Esophagus muscularis mucosa (tissue), 4 donors: Measurements from ENCODE around the gene GPC5. TPM values are rescaled to one million over a fixed set of nuclear protein-coding genes. Genes with fewer than 3 reads are reported as not detected.

Source experiments
- DNase-seq: peaks from one replicate; pipeline ENCODE4 v3.0.0-alpha.2; 2017; ENCODE audit errors: extremely low spot score
- H3K27ac ChIP-seq, 4 donors: fragments of 200-600 bp; sonication (generic); replicated peaks in 1 of 4; 1 replicate in 3 of 4; 2 replicates in 1 of 4; pipeline ENCODE4 v1.5.1; 2016 to 2019; ENCODE audit warnings: mild to moderate bottlenecking in 1 of 4
- H3K27me3 ChIP-seq, 4 donors: fragments of 200-600 bp; sonication (generic); one replicate each; pipeline versions ENCODE4 v1.5.1 to v1.6.0; 2016 to 2019
- H3K36me3 ChIP-seq, 4 donors: fragments of 200-600 bp; sonication (generic); one replicate each; pipeline ENCODE4 v1.5.1; 2016 to 2019
- H3K4me1 ChIP-seq, 4 donors: fragments of 200-600 bp; sonication (generic); one replicate each; pipeline ENCODE4 v1.5.1; 2016 to 2019
- H3K4me3 ChIP-seq, 4 donors: fragments of 200-600 bp; sonication (generic); 1 replicate in 2 of 4; 2 replicates in 2 of 4; pipeline ENCODE4 v1.5.1; 2016 to 2019; ENCODE audit warnings: mild to moderate bottlenecking in 4 of 4, moderate library complexity in 1 of 4
- H3K9me3 ChIP-seq, 4 donors: fragments of 200-600 bp; sonication (generic); 1 replicate in 3 of 4; 2 replicates in 1 of 4; pipeline ENCODE4 v1.5.1; 2016 to 2019
- EP300 ChIP-seq: sonication (generic); formaldehyde crosslinking; IDR thresholded peaks from one replicate; pipeline ENCODE4 v1.6.1; 2017; ENCODE audit warnings: antibody characterized with exemption
- POLR2A ChIP-seq: fragments of 450-650 bp; IDR thresholded peaks from one replicate; pipeline ENCODE4 v1.6.1; 2017; ENCODE audit warnings: antibody characterized with exemption, moderate library complexity, mild to moderate bottlenecking, low read depth
- POLR2AphosphoS5 ChIP-seq, 2 donors: sonication (generic); formaldehyde crosslinking; IDR thresholded peaks; one replicate each; pipeline ENCODE4 v1.6.1; 2017; ENCODE audit warnings: antibody characterized with exemption in 2 of 2
- WGBS: methylation state at CpG from one replicate; pipeline ENCODE4 v1.1.5; 2018; 5-methylcytosine and 5-hydroxymethylcytosine counted together
- intact Hi-C: fragments of 100-400 bp; cut with DNase I; formaldehyde crosslinking; loops from one replicate; pipeline ENCODE4 v1.15.1; 2023
- total RNA-seq, 4 donors: library from RNA; depleted of rRNA; stranded (reverse); fragments of >200 nt; gene quantifications; one replicate each; pipeline versions ENCODE4 v1.1.0 to v1.2.1, GENCODE V29; 2016
- TF ChIP-seq, protein P1 (sequence below), 3 experiments: fragments of 200-600 bp in 2 of 3; fragments of 450-650 bp in 1 of 3; sonication (generic) in 2 of 3; IDR thresholded peaks; one replicate each; pipeline ENCODE4 v1.5.1; 2017 to 2019; ENCODE audit warnings: antibody characterized with exemption in 3 of 3, mild to moderate bottlenecking in 2 of 3, moderate library complexity in 1 of 3

GPC5 gene
- total RNA-seq, 4 donors from 2014 or later = 0.13 to 0.42 (median 0.33) TPM; not detected in 1

- Histone ChIP-seq H3K27ac (no peak overlapping the region), H3K9me3 (no peaks in the 10 kb centered on the region), H3K27me3 (no peaks in the 10 kb centered on the region), H3K36me3 (no peaks in the 10 kb centered on the region), H3K4me1 (no peaks in the 10 kb centered on the region), H3K4me3 (no peak overlapping the region)
- intact Hi-C loops = no loop called here
- no peak for TF ChIP-seq EP300
- TF ChIP-seq POLR2AphosphoS5 (IDR thresholded peaks at IDR 0.05) = no peak
- TF ChIP-seq, protein P1, sequence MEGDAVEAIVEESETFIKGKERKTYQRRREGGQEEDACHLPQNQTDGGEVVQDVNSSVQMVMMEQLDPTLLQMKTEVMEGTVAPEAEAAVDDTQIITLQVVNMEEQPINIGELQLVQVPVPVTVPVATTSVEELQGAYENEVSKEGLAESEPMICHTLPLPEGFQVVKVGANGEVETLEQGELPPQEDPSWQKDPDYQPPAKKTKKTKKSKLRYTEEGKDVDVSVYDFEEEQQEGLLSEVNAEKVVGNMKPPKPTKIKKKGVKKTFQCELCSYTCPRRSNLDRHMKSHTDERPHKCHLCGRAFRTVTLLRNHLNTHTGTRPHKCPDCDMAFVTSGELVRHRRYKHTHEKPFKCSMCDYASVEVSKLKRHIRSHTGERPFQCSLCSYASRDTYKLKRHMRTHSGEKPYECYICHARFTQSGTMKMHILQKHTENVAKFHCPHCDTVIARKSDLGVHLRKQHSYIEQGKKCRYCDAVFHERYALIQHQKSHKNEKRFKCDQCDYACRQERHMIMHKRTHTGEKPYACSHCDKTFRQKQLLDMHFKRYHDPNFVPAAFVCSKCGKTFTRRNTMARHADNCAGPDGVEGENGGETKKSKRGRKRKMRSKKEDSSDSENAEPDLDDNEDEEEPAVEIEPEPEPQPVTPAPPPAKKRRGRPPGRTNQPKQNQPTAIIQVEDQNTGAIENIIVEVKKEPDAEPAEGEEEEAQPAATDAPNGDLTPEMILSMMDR (IDR thresholded peaks at IDR 0.05) = no peak
- no peak for TF ChIP-seq POLR2A
- no peak for DNase-seq
- 88% methylated on average over 1 of the region's 1 CpG for WGBS
Observed at GRCh38 chr13:91950803-91951202, 552.4 kb downstream of the GPC5 start.

DNA sequence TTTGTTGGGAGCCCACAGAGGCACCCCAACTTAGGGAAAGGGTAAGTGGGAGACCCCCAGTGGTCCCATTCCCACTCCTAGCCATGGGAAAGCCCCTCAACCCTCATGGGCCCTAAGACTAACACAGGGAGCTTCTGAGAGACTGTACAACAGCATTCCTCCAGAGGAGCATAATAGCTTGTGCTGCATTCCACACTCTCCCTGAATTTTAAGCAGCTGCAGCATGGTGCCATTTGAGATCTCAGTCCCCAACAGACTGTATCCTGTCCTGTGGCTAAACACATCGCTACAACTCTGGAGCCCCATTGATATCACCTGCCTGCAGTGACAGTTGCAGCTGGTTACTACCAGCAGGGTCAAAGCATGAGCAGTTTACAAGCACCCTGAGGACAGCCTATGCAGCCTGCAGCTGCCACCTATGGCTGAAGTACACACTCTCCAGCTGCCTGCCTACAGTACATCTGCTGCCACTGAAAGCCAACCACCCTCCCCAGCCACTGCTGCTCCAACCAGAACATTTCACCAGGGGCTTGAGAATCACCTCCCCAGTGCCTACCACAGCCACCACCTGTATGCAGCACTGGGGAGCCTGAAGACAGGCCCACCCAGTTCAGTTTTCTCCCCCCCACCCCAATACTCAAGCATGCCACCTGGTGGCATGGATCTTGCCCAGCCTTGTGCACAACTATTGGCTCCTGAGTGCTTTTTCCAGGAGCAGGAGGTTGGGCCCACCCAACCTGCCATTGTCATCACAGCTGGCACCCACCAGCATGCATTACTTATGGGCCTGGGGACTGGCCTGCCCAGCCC, 557.3 kb downstream of the GPC5 start:
- Histone ChIP-seq H3K9me3 (no peaks in the 10 kb centered on the region), H3K4me1 (no peaks in the 10 kb centered on the region), H3K27ac (no peak overlapping the region), H3K4me3 (no peak overlapping the region), H3K36me3 (no peaks in the 10 kb centered on the region), H3K27me3 (no peaks in the 10 kb centered on the region)
- no peak for TF ChIP-seq POLR2A
- TF ChIP-seq POLR2AphosphoS5 (IDR thresholded peaks at IDR 0.05) = no peak
- TF ChIP-seq, protein P1 (IDR thresholded peaks at IDR 0.05) = no peak
- no peak for TF ChIP-seq EP300
- intact Hi-C loops = no loop called here
- no peak for DNase-seq
- no CpG with 5 or more reads among the region's 1 CpG for WGBS

- H3K9me3 ChIP-seq = peaks cover 0 to 10% (median 0%) of the 10 kb centered on the region in 4 donors
- WGBS = 46% methylated on average over 1 of the region's 1 CpG
- intact Hi-C loops = no loop called here
- no peak overlapping the region for H3K27ac ChIP-seq
- H3K4me3 ChIP-seq = no peak overlapping the region
- H3K4me1 ChIP-seq = no peaks in the 10 kb centered on the region
- no peaks in the 10 kb centered on the region for H3K27me3 ChIP-seq
- H3K36me3 ChIP-seq = no peaks in the 10 kb centered on the region
- TF ChIP-seq POLR2A (no peak), POLR2AphosphoS5 (IDR thresholded peaks at IDR 0.05) (no peak), EP300 (no peak)
- TF ChIP-seq, protein P1 (IDR thresholded peaks at IDR 0.05) = no peak
- DNase-seq = no peak
Observed at GRCh38 chr13:91960947-91961346, 562.5 kb downstream of the GPC5 start.

DNA sequence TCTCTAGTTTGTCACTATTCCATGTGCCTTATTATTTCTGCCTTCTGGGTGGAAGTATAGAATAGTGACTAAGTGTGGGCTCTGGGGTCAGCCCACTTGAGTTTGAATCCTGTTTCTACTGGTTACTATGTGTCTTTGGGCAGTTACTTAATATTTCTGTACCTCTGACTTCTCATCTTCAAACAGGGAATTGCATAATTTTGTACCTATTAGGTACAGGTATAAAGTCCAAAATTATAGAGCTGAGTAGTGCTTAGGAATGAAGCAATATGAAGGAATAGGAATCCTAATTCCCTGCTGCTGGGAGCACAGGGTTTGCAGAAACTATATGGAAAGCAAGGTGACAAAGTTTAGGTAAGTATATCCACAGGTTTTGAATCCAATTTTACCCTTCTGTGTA, 564.5 kb downstream of the GPC5 start:
- DNase-seq = no peak
- no peaks in the 10 kb centered on the region for H3K4me1 ChIP-seq
- no peaks in the 10 kb centered on the region for H3K27me3 ChIP-seq
- H3K27ac ChIP-seq = no peak overlapping the region
- H3K36me3 ChIP-seq = no peaks in the 10 kb centered on the region
- peaks cover 0 to 10% (median 0%) of the 10 kb centered on the region in 4 donors for H3K9me3 ChIP-seq
- no peak overlapping the region for H3K4me3 ChIP-seq
- TF ChIP-seq EP300 (no peak), POLR2A (no peak), POLR2AphosphoS5 (IDR thresholded peaks at IDR 0.05) (no peak)
- TF ChIP-seq, protein P1 (IDR thresholded peaks at IDR 0.05) = no peak
- intact Hi-C loops = no loop called here
